HepG2 (cell line): ENCODE results near the gene NNAT. TPM values are rescaled to one million over a fixed set of nuclear protein-coding genes. Genes with fewer than 3 reads are reported as not detected.

Source experiments
- CHCHD3 ChIP-seq: sonication (generic); formaldehyde crosslinking; IDR thresholded peaks from 2 replicates; pipeline ENCODE4 v1.8.0; 2022; ENCODE audit warnings: mild to moderate bottlenecking, missing genetic modification reagents, moderate library complexity
- DNMT3B ChIP-seq: conservative IDR thresholded peaks from 2 replicates; pipeline ENCODE4 v1.6.1; 2016; ENCODE audit warnings: missing biosample characterization, control low read depth
- DR1 ChIP-seq: sonication (generic); formaldehyde crosslinking; IDR thresholded peaks from 2 replicates; pipeline ENCODE4 v1.8.0; 2021; ENCODE audit warnings: mild to moderate bottlenecking, missing genetic modification reagents, inconsistent platforms
- HCFC1 ChIP-seq: fragments of 150-350 bp; IDR thresholded peaks from 2 replicates; pipeline ENCODE4 v1.6.1; 2014; ENCODE audit warnings: low read depth, low read length
- HIVEP1 ChIP-seq: sonication (generic); formaldehyde crosslinking; IDR thresholded peaks from 2 replicates; pipeline ENCODE4 v1.4.0; 2020; ENCODE audit warnings: mild to moderate bottlenecking, missing genetic modification reagents
- JUN ChIP-seq: sonication (generic); formaldehyde crosslinking; IDR thresholded peaks from 2 replicates; pipeline ENCODE4 v1.4.0; 2020; ENCODE audit warnings: mild to moderate bottlenecking, missing genetic modification reagents
- KDM2A ChIP-seq: sonication (generic); formaldehyde crosslinking; IDR thresholded peaks from 2 replicates; pipeline ENCODE4 v1.4.0; 2020; ENCODE audit warnings: low read depth, missing genetic modification reagents, borderline replicate concordance
- NAIF1 ChIP-seq: sonication (generic); formaldehyde crosslinking; IDR thresholded peaks from 2 replicates; pipeline ENCODE4 v1.5.0; 2020; ENCODE audit warnings: mild to moderate bottlenecking, missing genetic modification reagents, borderline replicate concordance
- NFATC3 ChIP-seq: sonication (generic); formaldehyde crosslinking; IDR thresholded peaks from 2 replicates; pipeline ENCODE4 v1.5.1; 2020; ENCODE audit warnings: mild to moderate bottlenecking, missing genetic modification reagents
- RAD51 ChIP-seq: fragments of 450-650 bp; IDR thresholded peaks from 2 replicates; pipeline ENCODE4 v1.6.1; 2016; ENCODE audit warnings: borderline replicate concordance
- RFXAP ChIP-seq: sonication (generic); formaldehyde crosslinking; IDR thresholded peaks from 2 replicates; pipeline ENCODE4 v1.4.0; 2020; ENCODE audit warnings: missing genetic modification reagents, borderline replicate concordance
- SMARCC2 ChIP-seq: fragments of 450-650 bp; IDR thresholded peaks from 2 replicates; pipeline ENCODE4 v1.6.1; 2017; ENCODE audit warnings: antibody characterized with exemption, mild to moderate bottlenecking
- TEF ChIP-seq: sonication (generic); formaldehyde crosslinking; IDR thresholded peaks from 2 replicates; pipeline ENCODE4 v1.5.0; 2020; ENCODE audit warnings: missing genetic modification reagents
- THAP8 ChIP-seq: sonication (generic); formaldehyde crosslinking; IDR thresholded peaks from 2 replicates; pipeline ENCODE4 v1.5.1; 2020; ENCODE audit warnings: missing genetic modification reagents, mild to moderate bottlenecking, borderline replicate concordance
- ZFP36 ChIP-seq: fragments of 150-350 bp; IDR thresholded peaks from 2 replicates; pipeline ENCODE4 v1.6.1; 2018; ENCODE audit warnings: borderline replicate concordance, low read length, low read depth; ENCODE audit not compliant: partially characterized antibody
- ZNF224 ChIP-seq: sonication (generic); formaldehyde crosslinking; IDR thresholded peaks from 2 replicates; pipeline ENCODE4 v1.5.0; 2020; ENCODE audit warnings: mild to moderate bottlenecking, missing genetic modification reagents
- ZNF251 ChIP-seq: sonication (generic); formaldehyde crosslinking; IDR thresholded peaks from 2 replicates; pipeline ENCODE4 v1.9.0; 2021; ENCODE audit warnings: mild to moderate bottlenecking, missing genetic modification reagents
- ZNF296 ChIP-seq: sonication (generic); formaldehyde crosslinking; conservative IDR thresholded peaks from 2 replicates; pipeline ENCODE4 v1.5.0; 2020; ENCODE audit warnings: mild to moderate bottlenecking, missing genetic modification reagents
- ZNF367 ChIP-seq: sonication (generic); formaldehyde crosslinking; IDR thresholded peaks from 2 replicates; pipeline ENCODE4 v1.4.0; 2020; ENCODE audit warnings: missing genetic modification reagents, borderline replicate concordance
- ZNF460 ChIP-seq: sonication (generic); formaldehyde crosslinking; IDR thresholded peaks from 2 replicates; pipeline ENCODE4 v1.5.1; 2020; ENCODE audit warnings: missing genetic modification reagents, mild to moderate bottlenecking, borderline replicate concordance
- ZNF567 ChIP-seq: sonication (generic); formaldehyde crosslinking; IDR thresholded peaks from 2 replicates; pipeline ENCODE4 v1.8.1; 2023; ENCODE audit warnings: mild to moderate bottlenecking, missing genetic modification reagents, borderline replicate concordance
- ZNF687 ChIP-seq: sonication (generic); formaldehyde crosslinking; IDR thresholded peaks from 2 replicates; pipeline ENCODE4 v1.5.1; 2020; ENCODE audit warnings: mild to moderate bottlenecking, missing genetic modification reagents, moderate library complexity
- ZNF747 ChIP-seq: sonication (generic); formaldehyde crosslinking; IDR thresholded peaks from 2 replicates; pipeline ENCODE4 v1.8.1; 2023; ENCODE audit warnings: missing genetic modification reagents, mild to moderate bottlenecking, borderline replicate concordance
- ZSCAN12 ChIP-seq: sonication (generic); formaldehyde crosslinking; IDR thresholded peaks from 2 replicates; pipeline ENCODE4 v1.9.0; 2021; ENCODE audit warnings: mild to moderate bottlenecking, missing genetic modification reagents
- ZSCAN29 ChIP-seq: sonication (generic); formaldehyde crosslinking; conservative IDR thresholded peaks from 2 replicates; pipeline ENCODE4 v1.4.0; 2020; ENCODE audit warnings: mild to moderate bottlenecking, missing genetic modification reagents
- polyA plus RNA-seq, 8 experiments: library from polyadenylated mRNA; depleted of rRNA in 3 of 8; stranded (reverse) in 7 of 8; unstranded in 1 of 8; fragments of >200 nt; fragmentation: Illumina TruSeq in 4 of 8; extraction: Trizol in 4 of 8; gene quantifications; 2 replicates each; pipeline versions ENCODE4 v1.2.1 to v1.2.3, GENCODE V29; 2011 to 2016; ENCODE audit warnings: low read depth in 4 of 8, missing spikeins in 1 of 8, mixed read lengths in 1 of 8; ENCODE audit not compliant: insufficient read depth in 1 of 8
- total RNA-seq, 5 experiments: library from RNA; depleted of rRNA; stranded (reverse); fragments of >200 nt; fragmentation: Illumina TruSeq; extraction: Trizol; gene quantifications; 2 replicates each; pipeline ENCODE4 v1.2.3, GENCODE V29; 2016; ENCODE audit warnings: low read depth in 1 of 5

NNAT gene
- total and polyA plus RNA-seq, 2 of the 13 experiments (the other 11 are each of a cell fraction or from before 2014, with no cell fraction given) = not detected

DNA sequence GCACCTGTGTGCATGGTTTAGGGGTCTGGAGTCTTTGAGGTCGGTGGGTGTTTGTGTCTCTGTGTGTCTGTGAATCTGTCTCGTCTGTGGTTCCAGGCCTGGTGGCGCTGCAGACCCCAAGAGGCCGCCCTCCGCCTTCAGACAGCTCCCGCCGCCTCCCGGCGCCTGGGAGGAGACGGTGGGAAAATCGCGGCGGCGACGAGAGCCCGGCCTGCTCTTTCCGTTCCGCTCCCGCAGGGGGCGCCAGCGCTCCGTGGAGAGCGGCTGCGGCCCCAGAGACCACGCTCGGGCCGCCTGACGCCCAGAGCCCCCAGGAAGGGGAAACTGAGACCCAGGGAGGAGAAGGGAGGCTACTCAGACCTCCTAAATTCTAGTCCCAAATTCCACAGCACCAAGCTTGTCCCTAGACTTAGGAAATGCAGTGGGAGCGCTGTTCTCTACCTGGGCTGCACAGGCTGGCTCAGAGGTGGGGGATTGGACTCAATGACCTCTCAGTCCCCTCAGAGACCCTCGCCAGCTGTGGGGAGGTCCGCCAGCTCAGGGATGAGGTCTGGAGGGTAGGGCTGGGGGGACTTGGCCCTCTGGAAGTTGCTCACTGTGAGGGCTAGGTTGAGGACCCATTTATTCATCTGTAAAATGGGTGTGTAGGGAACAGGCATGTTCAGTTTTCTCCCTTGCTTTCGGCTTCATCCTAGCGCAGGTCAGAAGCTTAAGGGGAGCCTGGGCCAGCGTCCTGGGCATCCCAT lies 43.5 kb downstream of the NNAT start (continued):
- TF ChIP-seq RFXAP (CRISPR knock-in tag) (no peak), ZNF251 (CRISPR knock-in tag) (no peak), HCFC1 (no peak), ZNF460 (CRISPR knock-in tag) (no peak), KDM2A (peak; percentile 87), DR1 (CRISPR knock-in tag) (no peak), NAIF1 (CRISPR knock-in tag) (no peak), ZNF747 (no peak), ZSCAN29 (CRISPR knock-in tag) (no peak), ZFP36 (no peak), ZNF296 (CRISPR knock-in tag) (no peak), JUN (CRISPR knock-in tag) (no peak), ZNF567 (CRISPR knock-in tag) (no peak), HIVEP1 (CRISPR knock-in tag) (peak; percentile 37), ZNF687 (peak; percentile 65), ZNF367 (CRISPR knock-in tag) (no peak; the same call in 1 of the 2 replicates), ZNF224 (CRISPR knock-in tag) (no peak), NFATC3 (CRISPR knock-in tag) (no peak), RAD51 (no peak), SMARCC2 (no peak), THAP8 (CRISPR knock-in tag) (no peak), ZSCAN12 (CRISPR knock-in tag) (no peak), DNMT3B (no peak), CHCHD3 (CRISPR knock-in tag) (no peak), TEF (CRISPR knock-in tag) (no peak)
